Sigmoid colon (tissue), 4 donors: Measurements from ENCODE around the gene BDKRB1.

ENCODE experiments used
- CTCF ChIP-seq, 4 experiments: fragments of 450-650 bp in 3 of 4; fragments of 200-600 bp in 1 of 4; IDR thresholded peaks; one replicate each; pipeline ENCODE4 v1.5.1; 2016 to 2019; ENCODE audit warnings: antibody characterized with exemption in 4 of 4, mild to moderate bottlenecking in 3 of 4, moderate library complexity in 2 of 4
- EP300 ChIP-seq, 4 donors: sonication (generic); formaldehyde crosslinking; IDR thresholded peaks; one replicate each; pipeline ENCODE4 v1.6.1; 2017; ENCODE audit warnings: antibody characterized with exemption in 4 of 4
- POLR2A ChIP-seq, 2 donors: fragments of 450-650 bp; IDR thresholded peaks; one replicate each; pipeline ENCODE4 v1.6.1; 2016; ENCODE audit warnings: antibody characterized with exemption in 2 of 2, mild to moderate bottlenecking in 2 of 2, moderate library complexity in 2 of 2

GRCh38 chr14:96239711-96240141, 16.3 kb upstream of the BDKRB1 start:
- TF ChIP-seq CTCF (IDR thresholded peaks at IDR 0.05): no peak
- TF ChIP-seq EP300 (IDR thresholded peaks at IDR 0.05): no peak
- no peak for TF ChIP-seq POLR2A (IDR thresholded peaks at IDR 0.05)
